ENCODE data around the gene C3orf38.

GRCh38 chr3:88137836-88138235 lies 11.9 kb upstream of the C3orf38 start:
- TF ChIP-seq POLR2A (IDR thresholded peaks at IDR 0.05) (no peak), CTCF (IDR thresholded peaks at IDR 0.05) (no peak)

All from lower leg skin (tissue), 3 donors.